Measurements from ENCODE around the gene OTUB1.

OTUB1 gene

DNA sequence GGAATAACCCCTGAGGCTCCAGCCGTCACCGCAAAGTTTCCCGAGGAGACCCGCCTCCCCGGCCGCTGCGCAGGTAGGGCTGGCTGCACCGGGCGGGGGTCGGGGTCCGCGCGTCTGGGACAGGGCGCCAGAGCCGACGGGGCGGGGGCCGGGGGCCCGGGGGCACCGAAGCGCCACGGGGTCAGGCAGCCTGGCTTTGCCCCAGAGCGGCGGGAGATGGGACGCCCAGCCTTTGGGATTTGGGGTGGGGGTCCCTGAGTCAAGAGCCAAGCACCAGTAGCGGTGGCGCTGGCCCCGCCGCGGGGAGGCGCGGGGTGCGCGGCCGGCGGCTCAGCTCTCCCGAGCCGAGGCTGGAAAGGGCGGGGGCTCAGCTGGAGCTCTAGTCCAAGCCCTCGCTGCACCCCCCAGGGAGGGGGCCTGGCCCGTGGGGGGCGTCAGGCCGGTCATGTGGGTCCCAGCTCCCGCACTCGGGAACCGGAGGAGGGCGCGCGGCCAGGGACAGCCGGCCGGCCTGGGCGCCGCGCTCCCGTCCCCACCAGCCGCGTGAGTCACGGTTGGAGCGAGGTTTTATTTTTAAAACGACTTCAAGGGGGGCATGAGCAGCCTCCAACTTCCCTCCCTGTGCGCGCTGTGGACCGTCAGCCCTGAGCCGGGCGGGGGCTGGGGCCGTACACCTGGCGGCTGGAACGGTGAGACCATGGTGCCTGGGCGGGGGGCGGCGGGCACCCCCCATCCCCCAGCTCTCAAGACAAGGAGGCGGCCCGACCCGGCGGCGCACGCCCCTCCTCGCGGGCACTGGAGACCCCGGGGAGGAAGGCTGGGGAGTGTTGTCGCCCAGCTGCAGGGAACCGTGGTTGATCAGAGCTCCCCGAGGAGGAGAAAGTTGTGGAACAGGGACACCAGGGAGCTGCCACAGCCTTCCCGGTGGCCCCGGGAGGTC, 50.1 kb downstream of the OTUB1 start:
- Histone ChIP-seq H3K9me2 (replicated peaks; ENCODE audit: control insufficient read depth, low read length) (no peaks in the 10 kb centered on the region), H3K36me3 (ENCODE audit: control insufficient read depth, low read length) (no peaks in the 10 kb centered on the region), H3K9me3 (ENCODE audit: control insufficient read depth, insufficient read depth, low read length) (no peaks in the 10 kb centered on the region), H3K4me3 (ENCODE audit: low read length) (no peak overlapping the region), H3K27ac (ENCODE audit: low read depth, low read length) (no peak overlapping the region), H3K4me1 (ENCODE audit: control insufficient read depth, low read length) (no peaks in the 10 kb centered on the region), H3F3A (ENCODE audit: control insufficient read depth, insufficient read depth) (no peaks in the 10 kb centered on the region), H4K20me1 (ENCODE audit: control insufficient read depth, insufficient read depth, low read depth, low read length) (no peaks in the 10 kb centered on the region; the same call in 1 of the 2 replicates), H3K27me3 (ENCODE audit: control insufficient read depth, low read length) (peaks cover 38% of the 10 kb centered on the region), H3K4me2 (ENCODE audit: low read length) (no peak overlapping the region), H3K79me2 (ENCODE audit: control insufficient read depth, low read length) (no peaks in the 10 kb centered on the region)
- TF ChIP-seq EZH2phosphoT487 (IDR thresholded peaks at IDR 0.05; ENCODE audit: borderline replicate concordance, low read length): no peak
- TF ChIP-seq, protein P1, sequence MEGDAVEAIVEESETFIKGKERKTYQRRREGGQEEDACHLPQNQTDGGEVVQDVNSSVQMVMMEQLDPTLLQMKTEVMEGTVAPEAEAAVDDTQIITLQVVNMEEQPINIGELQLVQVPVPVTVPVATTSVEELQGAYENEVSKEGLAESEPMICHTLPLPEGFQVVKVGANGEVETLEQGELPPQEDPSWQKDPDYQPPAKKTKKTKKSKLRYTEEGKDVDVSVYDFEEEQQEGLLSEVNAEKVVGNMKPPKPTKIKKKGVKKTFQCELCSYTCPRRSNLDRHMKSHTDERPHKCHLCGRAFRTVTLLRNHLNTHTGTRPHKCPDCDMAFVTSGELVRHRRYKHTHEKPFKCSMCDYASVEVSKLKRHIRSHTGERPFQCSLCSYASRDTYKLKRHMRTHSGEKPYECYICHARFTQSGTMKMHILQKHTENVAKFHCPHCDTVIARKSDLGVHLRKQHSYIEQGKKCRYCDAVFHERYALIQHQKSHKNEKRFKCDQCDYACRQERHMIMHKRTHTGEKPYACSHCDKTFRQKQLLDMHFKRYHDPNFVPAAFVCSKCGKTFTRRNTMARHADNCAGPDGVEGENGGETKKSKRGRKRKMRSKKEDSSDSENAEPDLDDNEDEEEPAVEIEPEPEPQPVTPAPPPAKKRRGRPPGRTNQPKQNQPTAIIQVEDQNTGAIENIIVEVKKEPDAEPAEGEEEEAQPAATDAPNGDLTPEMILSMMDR (IDR thresholded peaks at IDR 0.05; ENCODE audit: low read depth, low read length, poor library complexity, severe bottlenecking): no peak

DNA sequence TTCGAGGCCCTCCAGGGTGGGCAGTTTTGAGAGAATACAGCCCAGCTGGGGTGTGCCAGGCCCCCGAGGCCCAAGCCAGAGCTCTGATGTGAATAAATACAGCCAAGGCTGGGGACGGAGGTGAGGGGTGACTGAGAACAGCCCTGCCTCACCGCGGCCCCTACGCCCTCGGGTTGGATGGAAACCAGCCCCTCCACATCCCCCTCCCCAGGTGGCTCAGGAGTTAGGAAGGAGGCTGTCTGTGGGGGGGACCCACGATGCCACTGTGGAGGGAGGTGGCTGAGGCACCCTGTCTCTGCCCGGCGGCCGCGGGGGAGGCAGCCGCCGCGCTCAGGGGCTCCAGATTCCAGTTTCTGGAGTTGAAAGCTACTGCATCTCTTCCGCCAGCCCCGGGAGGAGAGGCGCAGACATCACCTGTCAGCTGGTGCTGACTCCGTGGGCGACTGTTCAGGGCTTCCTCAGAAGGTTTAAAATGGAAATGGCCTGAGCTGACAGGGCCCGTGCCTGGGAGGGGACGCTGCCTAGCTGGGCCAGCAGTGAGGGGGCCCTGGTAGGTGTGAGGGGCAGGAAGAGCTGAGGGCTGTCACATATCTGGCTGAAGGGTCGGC, 50.9 kb downstream of the OTUB1 start:
- H3K79me2 ChIP-seq (ENCODE audit: control insufficient read depth, low read length): no peaks in the 10 kb centered on the region
- no peak overlapping the region for H3K4me3 ChIP-seq (ENCODE audit: low read length)
- TF ChIP-seq, protein P1 (IDR thresholded peaks at IDR 0.05; ENCODE audit: low read depth, low read length, poor library complexity, severe bottlenecking): no peak
- no peak for TF ChIP-seq EZH2phosphoT487 (IDR thresholded peaks at IDR 0.05; ENCODE audit: borderline replicate concordance, low read length)
- H4K20me1 ChIP-seq (ENCODE audit: control insufficient read depth, insufficient read depth, low read depth, low read length): no peaks in the 10 kb centered on the region; the same call in 1 of the 2 replicates
- no peaks in the 10 kb centered on the region for H3F3A ChIP-seq (ENCODE audit: control insufficient read depth, insufficient read depth)
- H3K27ac ChIP-seq (ENCODE audit: low read depth, low read length): no peak overlapping the region
- peaks cover 38% of the 10 kb centered on the region for H3K27me3 ChIP-seq (ENCODE audit: control insufficient read depth, low read length)
- H3K4me2 ChIP-seq (ENCODE audit: low read length): no peak overlapping the region
- H3K9me3 ChIP-seq (ENCODE audit: control insufficient read depth, insufficient read depth, low read length): no peaks in the 10 kb centered on the region
- no peaks in the 10 kb centered on the region for H3K9me2 ChIP-seq (replicated peaks; ENCODE audit: control insufficient read depth, low read length)
- H3K4me1 ChIP-seq (ENCODE audit: control insufficient read depth, low read length): no peaks in the 10 kb centered on the region
- H3K36me3 ChIP-seq (ENCODE audit: control insufficient read depth, low read length): no peaks in the 10 kb centered on the region

DNA sequence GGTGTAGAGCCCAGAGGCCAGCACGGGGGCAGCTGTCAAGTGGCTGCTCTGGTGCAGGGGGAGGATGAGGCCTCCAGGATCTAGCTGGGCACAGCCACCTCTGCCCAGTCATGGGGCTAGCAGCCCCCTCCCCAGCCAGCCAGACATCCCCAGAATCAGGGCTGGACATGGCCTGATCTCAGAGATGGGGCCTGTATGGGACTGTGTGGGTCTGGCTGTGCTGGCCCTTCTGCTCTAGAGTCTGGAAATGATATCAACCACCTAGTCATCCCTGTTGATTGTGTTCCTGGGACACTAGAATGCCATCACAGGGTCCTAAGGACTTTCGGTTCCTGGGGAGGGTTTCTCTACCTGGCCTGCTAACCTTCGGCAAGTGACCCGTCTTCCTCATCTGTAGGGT, 52.3 kb downstream of the OTUB1 start:
- Histone ChIP-seq H3K4me3 (ENCODE audit: low read length) (no peak overlapping the region), H3K79me2 (ENCODE audit: control insufficient read depth, low read length) (no peaks in the 10 kb centered on the region), H3K4me2 (ENCODE audit: low read length) (no peak overlapping the region), H3K9me2 (replicated peaks; ENCODE audit: control insufficient read depth, low read length) (no peaks in the 10 kb centered on the region), H3K27me3 (ENCODE audit: control insufficient read depth, low read length) (peaks cover 32% of the 10 kb centered on the region), H4K20me1 (ENCODE audit: control insufficient read depth, insufficient read depth, low read depth, low read length) (no peaks in the 10 kb centered on the region; the same call in 1 of the 2 replicates), H3K4me1 (ENCODE audit: control insufficient read depth, low read length) (no peaks in the 10 kb centered on the region), H3K9me3 (ENCODE audit: control insufficient read depth, insufficient read depth, low read length) (no peaks in the 10 kb centered on the region), H3F3A (ENCODE audit: control insufficient read depth, insufficient read depth) (no peaks in the 10 kb centered on the region), H3K36me3 (ENCODE audit: control insufficient read depth, low read length) (no peaks in the 10 kb centered on the region), H3K27ac (ENCODE audit: low read depth, low read length) (no peak overlapping the region)
- no peak for TF ChIP-seq EZH2phosphoT487 (IDR thresholded peaks at IDR 0.05; ENCODE audit: borderline replicate concordance, low read length)
- TF ChIP-seq, protein P1 (IDR thresholded peaks at IDR 0.05; ENCODE audit: low read depth, low read length, poor library complexity, severe bottlenecking): no peak
